HEK293 (cell line): ENCODE data around the gene BTF3.

ENCODE experiments used
- EGR2 ChIP-seq: fragments of 450-650 bp; formaldehyde crosslinking; IDR thresholded peaks from 2 replicates; pipeline ENCODE4 v1.5.1; 2016; ENCODE audit warnings: low read depth, missing biosample characterization, missing genetic modification characterization
- SCRT2 ChIP-seq: fragments of 450-650 bp; formaldehyde crosslinking; IDR thresholded peaks from 2 replicates; pipeline ENCODE4 v1.5.1; 2016; ENCODE audit warnings: missing biosample characterization, missing genetic modification characterization
- SP7 ChIP-seq: fragments of 450-650 bp; formaldehyde crosslinking; IDR thresholded peaks from 2 replicates; pipeline ENCODE4 v1.5.1; 2016; ENCODE audit warnings: missing biosample characterization, missing genetic modification characterization
- ZBTB20 ChIP-seq: fragments of 450-650 bp; formaldehyde crosslinking; IDR thresholded peaks from 2 replicates; pipeline ENCODE4 v1.5.1; 2016; ENCODE audit warnings: missing biosample characterization, missing genetic modification characterization
- ZBTB26 ChIP-seq: fragments of 450-650 bp; formaldehyde crosslinking; optimal IDR thresholded peaks from 2 replicates; pipeline ENCODE3; 2016; ENCODE audit warnings: missing biosample characterization, mild to moderate bottlenecking, missing genetic modification characterization
- ZEB2 ChIP-seq: fragments of 450-650 bp; formaldehyde crosslinking; IDR thresholded peaks from 2 replicates; pipeline ENCODE4 v1.5.1; 2016; ENCODE audit warnings: missing biosample characterization, missing genetic modification characterization
- ZFP41 ChIP-seq: fragments of 450-650 bp; formaldehyde crosslinking; IDR thresholded peaks from 2 replicates; pipeline ENCODE4 v1.5.1; 2016; ENCODE audit warnings: missing biosample characterization, missing genetic modification characterization, borderline replicate concordance
- ZFP69B ChIP-seq: fragments of 450-650 bp; formaldehyde crosslinking; IDR thresholded peaks from 2 replicates; pipeline ENCODE4 v1.5.1; 2016; ENCODE audit warnings: missing biosample characterization, missing genetic modification characterization
- ZNF140 ChIP-seq: fragments of 450-650 bp; formaldehyde crosslinking; IDR thresholded peaks from 2 replicates; pipeline ENCODE4 v1.5.1; 2016; ENCODE audit warnings: missing biosample characterization, missing genetic modification characterization
- ZNF19 ChIP-seq: fragments of 450-650 bp; formaldehyde crosslinking; IDR thresholded peaks from 2 replicates; pipeline ENCODE4; 2016; ENCODE audit warnings: missing biosample characterization, missing genetic modification characterization, low read depth
- ZNF221 ChIP-seq: fragments of 450-650 bp; formaldehyde crosslinking; IDR thresholded peaks from 2 replicates; pipeline ENCODE4 v1.5.1; 2017; ENCODE audit warnings: missing biosample characterization, missing genetic modification characterization, borderline replicate concordance
- ZNF292 ChIP-seq: fragments of 450-650 bp; formaldehyde crosslinking; IDR thresholded peaks from 2 replicates; pipeline ENCODE4 v1.5.1; 2016; ENCODE audit warnings: low read depth, missing biosample characterization, missing genetic modification characterization, borderline replicate concordance
- ZNF302 ChIP-seq: fragments of 450-650 bp; formaldehyde crosslinking; IDR thresholded peaks from 2 replicates; pipeline ENCODE4 v1.5.1; 2016; ENCODE audit warnings: missing biosample characterization, missing genetic modification characterization, low read depth
- ZNF404 ChIP-seq: fragments of 450-650 bp; formaldehyde crosslinking; IDR thresholded peaks from 2 replicates; pipeline ENCODE4 v1.5.1; 2017; ENCODE audit warnings: missing biosample characterization, missing genetic modification characterization
- ZNF501 ChIP-seq: fragments of 450-650 bp; formaldehyde crosslinking; IDR thresholded peaks from 2 replicates; pipeline ENCODE4 v1.5.1; 2016; ENCODE audit warnings: missing biosample characterization, missing genetic modification characterization
- ZNF544 ChIP-seq: fragments of 450-650 bp; formaldehyde crosslinking; IDR thresholded peaks from 2 replicates; pipeline ENCODE4 v1.5.0; 2017; ENCODE audit warnings: missing biosample characterization, missing genetic modification characterization
- ZNF548 ChIP-seq: fragments of 450-650 bp; formaldehyde crosslinking; IDR thresholded peaks from 2 replicates; pipeline ENCODE4 v1.5.1; 2016; ENCODE audit warnings: missing biosample characterization, missing genetic modification characterization
- ZNF549 ChIP-seq: fragments of 450-650 bp; IDR thresholded peaks from 2 replicates; pipeline ENCODE4 v1.5.1; 2018; ENCODE audit warnings: missing biosample characterization, missing genetic modification characterization, mild to moderate bottlenecking, inconsistent platforms, moderate library complexity
- ZNF621 ChIP-seq: fragments of 450-650 bp; formaldehyde crosslinking; IDR thresholded peaks from 2 replicates; pipeline ENCODE4 v1.5.1; 2017; ENCODE audit warnings: missing biosample characterization, missing genetic modification characterization
- ZNF626 ChIP-seq: fragments of 450-650 bp; sonication (Bioruptor Pico); formaldehyde crosslinking; IDR thresholded peaks from 2 replicates; pipeline ENCODE4 v1.5.1; 2018; ENCODE audit warnings: missing biosample characterization, missing genetic modification characterization, inconsistent platforms
- ZNF654 ChIP-seq: fragments of 450-650 bp; formaldehyde crosslinking; IDR thresholded peaks from 2 replicates; pipeline ENCODE4 v1.5.1; 2016; ENCODE audit warnings: low read depth, missing biosample characterization, missing genetic modification characterization
- ZNF843 ChIP-seq: fragments of 450-650 bp; formaldehyde crosslinking; IDR thresholded peaks from 2 replicates; pipeline ENCODE4 v1.5.1; 2016; ENCODE audit warnings: missing biosample characterization, missing genetic modification characterization
- ZXDB ChIP-seq: fragments of 450-650 bp; formaldehyde crosslinking; IDR thresholded peaks from 2 replicates; pipeline ENCODE4 v1.5.1; 2016; ENCODE audit warnings: missing biosample characterization, missing genetic modification characterization
- TF ChIP-seq, protein P1 (sequence below): fragments of 450-650 bp; formaldehyde crosslinking; IDR thresholded peaks from 2 replicates; pipeline ENCODE4 v1.5.1; 2016; ENCODE audit warnings: missing biosample characterization, missing genetic modification characterization, borderline replicate concordance
- TF ChIP-seq, protein P2 (sequence below): fragments of 450-650 bp; formaldehyde crosslinking; IDR thresholded peaks from 2 replicates; pipeline ENCODE4 v1.5.1; 2016; ENCODE audit warnings: missing biosample characterization, missing genetic modification characterization
- TF ChIP-seq, protein P3 (sequence below): fragments of 450-650 bp; formaldehyde crosslinking; conservative IDR thresholded peaks from 2 replicates; pipeline ENCODE4 v1.5.1; 2016; ENCODE audit warnings: low read depth, missing biosample characterization, missing genetic modification characterization
- TF ChIP-seq, protein P4 (sequence below): fragments of 450-650 bp; formaldehyde crosslinking; IDR thresholded peaks from 2 replicates; pipeline ENCODE4 v1.5.1; 2016; ENCODE audit warnings: missing biosample characterization, missing genetic modification characterization

Gene BTF3

GRCh38 chr5:73519531-73520283, 21.5 kb downstream of the BTF3 start (continued):
- TF ChIP-seq ZNF843 (tag by site-specific recombination) (peak; percentile 54), ZNF626 (tag by site-specific recombination) (no peak), ZBTB26 (tag by site-specific recombination) (peak; percentile 84), SP7 (tag by site-specific recombination) (peak; percentile 65), SCRT2 (tag by site-specific recombination) (no peak), ZFP41 (tag by site-specific recombination) (no peak), ZNF292 (tag by site-specific recombination) (no peak), ZNF544 (tag by site-specific recombination) (no peak), ZNF404 (tag by site-specific recombination) (no peak), EGR2 (peak; percentile 68), ZEB2 (tag by site-specific recombination) (no peak), ZNF654 (tag by site-specific recombination) (peak; percentile 95), ZNF548 (tag by site-specific recombination) (no peak), ZNF19 (tag by site-specific recombination) (no peak), ZFP69B (tag by site-specific recombination) (peak; percentile 61; the same call in 1 of the 2 replicates), ZNF549 (no peak), ZXDB (tag by site-specific recombination) (peak; percentile 39), ZNF621 (tag by site-specific recombination) (no peak), ZNF501 (tag by site-specific recombination) (peak; percentile 64; the same call in 1 of the 2 replicates), ZNF221 (tag by site-specific recombination) (no peak), ZNF140 (tag by site-specific recombination) (no peak), ZNF302 (no peak), ZBTB20 (no peak)
- TF ChIP-seq, protein P1, sequence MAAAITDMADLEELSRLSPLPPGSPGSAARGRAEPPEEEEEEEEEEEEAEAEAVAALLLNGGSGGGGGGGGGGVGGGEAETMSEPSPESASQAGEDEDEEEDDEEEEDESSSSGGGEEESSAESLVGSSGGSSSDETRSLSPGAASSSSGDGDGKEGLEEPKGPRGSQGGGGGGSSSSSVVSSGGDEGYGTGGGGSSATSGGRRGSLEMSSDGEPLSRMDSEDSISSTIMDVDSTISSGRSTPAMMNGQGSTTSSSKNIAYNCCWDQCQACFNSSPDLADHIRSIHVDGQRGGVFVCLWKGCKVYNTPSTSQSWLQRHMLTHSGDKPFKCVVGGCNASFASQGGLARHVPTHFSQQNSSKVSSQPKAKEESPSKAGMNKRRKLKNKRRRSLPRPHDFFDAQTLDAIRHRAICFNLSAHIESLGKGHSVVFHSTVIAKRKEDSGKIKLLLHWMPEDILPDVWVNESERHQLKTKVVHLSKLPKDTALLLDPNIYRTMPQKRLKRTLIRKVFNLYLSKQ (tag by site-specific recombination): no peak
- TF ChIP-seq, protein P2, sequence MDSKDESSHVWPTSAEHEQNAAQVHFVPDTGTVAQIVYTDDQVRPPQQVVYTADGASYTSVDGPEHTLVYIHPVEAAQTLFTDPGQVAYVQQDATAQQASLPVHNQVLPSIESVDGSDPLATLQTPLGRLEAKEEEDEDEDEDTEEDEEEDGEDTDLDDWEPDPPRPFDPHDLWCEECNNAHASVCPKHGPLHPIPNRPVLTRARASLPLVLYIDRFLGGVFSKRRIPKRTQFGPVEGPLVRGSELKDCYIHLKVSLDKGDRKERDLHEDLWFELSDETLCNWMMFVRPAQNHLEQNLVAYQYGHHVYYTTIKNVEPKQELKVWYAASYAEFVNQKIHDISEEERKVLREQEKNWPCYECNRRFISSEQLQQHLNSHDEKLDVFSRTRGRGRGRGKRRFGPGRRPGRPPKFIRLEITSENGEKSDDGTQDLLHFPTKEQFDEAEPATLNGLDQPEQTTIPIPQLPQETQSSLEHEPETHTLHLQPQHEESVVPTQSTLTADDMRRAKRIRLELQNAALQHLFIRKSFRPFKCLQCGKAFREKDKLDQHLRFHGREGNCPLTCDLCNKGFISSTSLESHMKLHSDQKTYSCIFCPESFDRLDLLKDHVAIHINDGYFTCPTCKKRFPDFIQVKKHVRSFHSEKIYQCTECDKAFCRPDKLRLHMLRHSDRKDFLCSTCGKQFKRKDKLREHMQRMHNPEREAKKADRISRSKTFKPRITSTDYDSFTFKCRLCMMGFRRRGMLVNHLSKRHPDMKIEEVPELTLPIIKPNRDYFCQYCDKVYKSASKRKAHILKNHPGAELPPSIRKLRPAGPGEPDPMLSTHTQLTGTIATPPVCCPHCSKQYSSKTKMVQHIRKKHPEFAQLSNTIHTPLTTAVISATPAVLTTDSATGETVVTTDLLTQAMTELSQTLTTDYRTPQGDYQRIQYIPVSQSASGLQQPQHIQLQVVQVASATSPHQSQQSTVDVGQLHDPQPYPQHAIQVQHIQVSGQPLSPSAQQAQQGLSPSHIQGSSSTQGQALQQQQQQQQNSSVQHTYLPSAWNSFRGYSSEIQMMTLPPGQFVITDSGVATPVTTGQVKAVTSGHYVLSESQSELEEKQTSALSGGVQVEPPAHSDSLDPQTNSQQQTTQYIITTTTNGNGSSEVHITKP (tag by site-specific recombination): peak; percentile 25; the same call in 1 of the 2 replicates
- TF ChIP-seq, protein P3, sequence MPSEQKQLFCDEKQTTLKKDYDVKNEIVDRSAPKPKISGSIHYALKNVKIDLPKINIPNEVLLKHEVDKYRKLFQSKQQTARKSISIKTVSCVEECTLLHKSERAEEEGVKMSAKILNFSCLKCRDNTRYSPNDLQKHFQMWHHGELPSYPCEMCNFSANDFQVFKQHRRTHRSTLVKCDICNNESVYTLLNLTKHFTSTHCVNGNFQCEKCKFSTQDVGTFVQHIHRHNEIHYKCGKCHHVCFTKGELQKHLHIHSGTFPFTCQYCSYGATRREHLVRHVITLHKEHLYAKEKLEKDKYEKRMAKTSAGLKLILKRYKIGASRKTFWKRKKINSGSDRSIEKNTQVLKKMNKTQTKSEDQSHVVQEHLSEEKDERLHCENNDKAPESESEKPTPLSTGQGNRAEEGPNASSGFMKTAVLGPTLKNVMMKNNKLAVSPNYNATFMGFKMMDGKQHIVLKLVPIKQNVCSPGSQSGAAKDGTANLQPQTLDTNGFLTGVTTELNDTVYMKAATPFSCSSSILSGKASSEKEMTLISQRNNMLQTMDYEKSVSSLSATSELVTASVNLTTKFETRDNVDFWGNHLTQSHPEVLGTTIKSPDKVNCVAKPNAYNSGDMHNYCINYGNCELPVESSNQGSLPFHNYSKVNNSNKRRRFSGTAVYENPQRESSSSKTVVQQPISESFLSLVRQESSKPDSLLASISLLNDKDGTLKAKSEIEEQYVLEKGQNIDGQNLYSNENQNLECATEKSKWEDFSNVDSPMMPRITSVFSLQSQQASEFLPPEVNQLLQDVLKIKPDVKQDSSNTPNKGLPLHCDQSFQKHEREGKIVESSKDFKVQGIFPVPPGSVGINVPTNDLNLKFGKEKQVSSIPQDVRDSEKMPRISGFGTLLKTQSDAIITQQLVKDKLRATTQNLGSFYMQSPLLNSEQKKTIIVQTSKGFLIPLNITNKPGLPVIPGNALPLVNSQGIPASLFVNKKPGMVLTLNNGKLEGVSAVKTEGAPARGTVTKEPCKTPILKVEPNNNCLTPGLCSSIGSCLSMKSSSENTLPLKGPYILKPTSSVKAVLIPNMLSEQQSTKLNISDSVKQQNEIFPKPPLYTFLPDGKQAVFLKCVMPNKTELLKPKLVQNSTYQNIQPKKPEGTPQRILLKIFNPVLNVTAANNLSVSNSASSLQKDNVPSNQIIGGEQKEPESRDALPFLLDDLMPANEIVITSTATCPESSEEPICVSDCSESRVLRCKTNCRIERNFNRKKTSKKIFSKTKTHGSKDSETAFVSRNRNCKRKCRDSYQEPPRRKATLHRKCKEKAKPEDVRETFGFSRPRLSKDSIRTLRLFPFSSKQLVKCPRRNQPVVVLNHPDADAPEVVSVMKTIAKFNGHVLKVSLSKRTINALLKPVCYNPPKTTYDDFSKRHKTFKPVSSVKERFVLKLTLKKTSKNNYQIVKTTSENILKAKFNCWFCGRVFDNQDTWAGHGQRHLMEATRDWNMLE (tag by site-specific recombination): 0 out of 2 replicates have a peak, but pooled peaks have one; percentile 17
- TF ChIP-seq, protein P4, sequence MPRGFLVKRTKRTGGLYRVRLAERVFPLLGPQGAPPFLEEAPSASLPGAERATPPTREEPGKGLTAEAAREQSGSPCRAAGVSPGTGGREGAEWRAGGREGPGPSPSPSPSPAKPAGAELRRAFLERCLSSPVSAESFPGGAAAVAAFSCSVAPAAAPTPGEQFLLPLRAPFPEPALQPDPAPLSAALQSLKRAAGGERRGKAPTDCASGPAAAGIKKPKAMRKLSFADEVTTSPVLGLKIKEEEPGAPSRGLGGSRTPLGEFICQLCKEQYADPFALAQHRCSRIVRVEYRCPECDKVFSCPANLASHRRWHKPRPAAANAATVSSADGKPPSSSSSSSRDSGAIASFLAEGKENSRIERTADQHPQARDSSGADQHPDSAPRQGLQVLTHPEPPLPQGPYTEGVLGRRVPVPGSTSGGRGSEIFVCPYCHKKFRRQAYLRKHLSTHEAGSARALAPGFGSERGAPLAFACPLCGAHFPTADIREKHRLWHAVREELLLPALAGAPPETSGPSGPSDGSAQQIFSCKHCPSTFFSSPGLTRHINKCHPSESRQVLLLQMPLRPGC: no peak
